Left lung (tissue), 10 donors: ENCODE measurements around the gene KRT36. TPM values are rescaled to one million over a fixed set of nuclear protein-coding genes. Genes with fewer than 3 reads are reported as not detected.

Experiments
- ATAC-seq: fragments of 200-7000 bp; cut with Tn5 transposase; one replicate; pipeline ENCODE4 v1.9.1; 2020; ENCODE audit warnings: moderate library complexity
- DNase-seq, 4 donors: peaks; one replicate each; pipeline ENCODE4 v3.0.0-alpha.2; 2013 to 2020
- H3K27ac ChIP-seq, 2 donors: fragments of 200-600 bp; sonication (generic) in 1 of 2; one replicate each; pipeline versions ENCODE4 v1.5.0 to v1.8.0; 2020 to 2021
- H3K27me3 ChIP-seq, 2 donors: fragments of 200-600 bp; sonication (generic) in 1 of 2; one replicate each; pipeline versions ENCODE4 v1.5.0 to v1.8.0; 2020 to 2021
- H3K36me3 ChIP-seq, 2 donors: fragments of 200-600 bp; sonication (generic) in 1 of 2; one replicate each; pipeline versions ENCODE4 v1.5.0 to v1.8.0; 2020 to 2021
- H3K4me1 ChIP-seq, 2 donors: fragments of 200-600 bp; one replicate each; pipeline ENCODE4 v1.8.0; 2021
- H3K4me3 ChIP-seq, 2 donors: fragments of 200-600 bp; sonication (generic) in 1 of 2; one replicate each; pipeline versions ENCODE4 v1.5.0 to v1.8.0; 2020 to 2021; ENCODE audit warnings: mild to moderate bottlenecking in 1 of 2
- H3K9me3 ChIP-seq, 2 donors: fragments of 200-600 bp; sonication (generic) in 1 of 2; one replicate each; pipeline versions ENCODE4 v1.5.0 to v1.8.0; 2020 to 2021
- intact Hi-C, 2 donors: fragments of 100-400 bp; cut with DNase I; formaldehyde crosslinking; loops; one replicate each; pipeline versions ENCODE4 v1.11.2 to v1.14.2; 2022
- polyA plus RNA-seq, 6 donors: library from polyadenylated mRNA; unstranded; fragments of 120-200 nt; gene quantifications; one replicate each; pipeline ENCODE4 v1.2.1, GENCODE V29; 2013; ENCODE audit not compliant: insufficient read length in 6 of 6
- total RNA-seq, 2 donors: library from RNA; stranded (reverse); fragmentation: NEBNext Ultra II Directional; extraction: Animal tissue kit (Norgen Biotek cat#: 25700); gene quantifications; one replicate each; pipeline ENCODE4 v1.2.1, GENCODE V29; 2021
- TF ChIP-seq, protein P1 (sequence below), 2 donors: fragments of 200-600 bp; sonication (generic) in 1 of 2; IDR thresholded peaks; one replicate each; pipeline versions ENCODE4 v1.5.0 to v1.8.0; 2021; ENCODE audit warnings: antibody characterized with exemption in 2 of 2
- donor health status: DM: no; HTN: yes; CAD: no.
- donor health status: DM: no; HTN: no; CAD: no.

The KRT36 gene
- total and polyA plus RNA-seq, 8 donors = not detected

DNA sequence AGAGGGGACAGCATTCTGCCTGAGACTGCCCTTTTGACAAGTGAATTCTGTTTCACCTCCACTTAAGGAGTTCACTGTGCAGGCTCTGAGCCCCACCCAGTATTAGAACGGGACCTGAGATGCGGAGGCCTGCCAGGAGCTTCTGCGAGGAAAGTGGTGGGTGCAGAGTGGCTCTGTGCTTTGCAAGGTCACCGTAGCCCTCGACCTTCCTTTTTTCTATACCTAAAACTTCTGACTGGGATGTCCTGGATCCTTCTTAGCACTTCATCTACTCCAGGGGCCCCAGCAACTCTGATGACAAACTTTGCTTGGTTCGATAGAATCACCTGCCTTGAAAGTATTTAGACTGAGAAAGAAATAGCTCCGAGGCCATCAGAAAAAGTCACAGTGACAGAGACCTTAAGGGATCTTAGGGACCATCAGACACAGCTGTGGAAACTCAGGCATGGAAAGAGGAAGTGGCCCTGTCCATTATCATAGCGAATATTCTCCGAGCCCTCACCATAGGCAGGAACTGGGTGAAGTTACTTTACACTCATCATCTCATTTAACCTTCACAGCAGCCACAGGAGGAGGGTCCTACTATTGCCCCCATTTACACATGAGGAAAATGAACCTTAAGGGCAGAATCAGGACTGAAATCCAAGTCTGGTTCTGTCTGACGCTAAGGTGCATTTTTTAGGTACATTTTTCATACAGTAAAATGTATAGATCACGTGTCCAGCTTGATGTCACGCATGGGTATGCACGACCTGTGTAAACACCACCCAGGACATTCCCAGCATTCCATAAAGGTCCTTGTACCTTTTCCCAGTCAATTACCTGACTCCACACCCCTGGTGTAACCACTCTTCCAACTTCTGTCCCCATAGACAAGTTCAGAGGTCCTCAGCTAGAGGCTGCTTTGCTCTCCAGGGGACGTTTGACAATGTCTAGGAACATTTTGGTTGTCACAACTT is 16.4 kb upstream of the KRT36 start:
- DNase-seq = peak in 1 of 4 donors; percentile 37

DNA sequence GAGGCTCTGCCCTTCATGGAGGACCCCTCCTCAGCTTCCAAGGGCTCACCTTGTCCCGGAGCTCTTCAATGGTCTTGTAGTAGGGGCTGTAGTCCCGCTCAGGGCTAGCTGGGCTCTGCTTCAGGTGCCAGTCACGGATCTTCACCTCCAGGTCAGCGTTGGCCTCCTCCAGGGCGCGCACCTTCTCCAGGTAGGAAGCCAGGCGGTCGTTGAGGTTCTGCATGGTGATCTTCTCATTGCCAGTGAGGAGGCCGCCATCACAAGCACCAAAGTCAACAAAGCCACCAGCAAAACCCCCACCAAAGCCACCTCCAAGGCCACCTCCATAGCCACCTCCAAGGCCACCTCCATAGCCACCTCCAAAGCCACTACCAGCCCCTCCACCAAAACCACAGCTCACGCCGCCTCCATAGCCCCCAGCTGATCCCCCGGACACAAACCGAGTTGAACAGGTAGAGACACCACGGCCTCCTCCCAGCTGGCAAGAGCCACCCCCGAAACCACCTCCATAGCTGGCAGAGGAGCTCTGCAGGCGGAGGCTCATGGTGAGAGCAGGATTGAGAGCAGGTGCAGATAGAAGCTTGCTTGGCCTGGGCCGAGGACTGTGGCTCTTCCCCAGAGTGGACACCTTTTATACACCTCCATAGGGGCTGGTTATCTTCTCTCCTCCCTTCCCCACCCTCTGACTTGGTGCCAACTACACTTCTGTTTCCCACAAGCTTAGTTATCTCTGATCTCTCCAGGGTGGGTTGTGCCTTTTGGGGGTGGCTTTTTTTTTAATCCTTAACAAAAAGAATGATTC is 15.5 kb upstream of the KRT36 start, which contains the start of gene KRT13:
TSS of gene KRT13 (minus strand) at position 606 of the 802 bp plus-strand sequence. CDS start at position 544, 62 bp downstream.
- H3K27me3 ChIP-seq = peaks cover 0 to 5% of the 10 kb centered on the region in 2 donors
- no peaks in the 10 kb centered on the region for H3K36me3 ChIP-seq
- intact Hi-C loops = no loop called here
- peaks cover 0 to 6% of the 10 kb centered on the region in 2 donors for H3K4me1 ChIP-seq
- H3K9me3 ChIP-seq = no peaks in the 10 kb centered on the region
- peak in 1 of 4 donors; percentile 68 for DNase-seq
- ATAC-seq = peak; percentile 4
- H3K4me3 ChIP-seq = no peak within 1 kb of the TSS
- H3K27ac ChIP-seq = peak within 1 kb of the TSS in 1 of 2 donors; percentile 23
- TF ChIP-seq, protein P1, sequence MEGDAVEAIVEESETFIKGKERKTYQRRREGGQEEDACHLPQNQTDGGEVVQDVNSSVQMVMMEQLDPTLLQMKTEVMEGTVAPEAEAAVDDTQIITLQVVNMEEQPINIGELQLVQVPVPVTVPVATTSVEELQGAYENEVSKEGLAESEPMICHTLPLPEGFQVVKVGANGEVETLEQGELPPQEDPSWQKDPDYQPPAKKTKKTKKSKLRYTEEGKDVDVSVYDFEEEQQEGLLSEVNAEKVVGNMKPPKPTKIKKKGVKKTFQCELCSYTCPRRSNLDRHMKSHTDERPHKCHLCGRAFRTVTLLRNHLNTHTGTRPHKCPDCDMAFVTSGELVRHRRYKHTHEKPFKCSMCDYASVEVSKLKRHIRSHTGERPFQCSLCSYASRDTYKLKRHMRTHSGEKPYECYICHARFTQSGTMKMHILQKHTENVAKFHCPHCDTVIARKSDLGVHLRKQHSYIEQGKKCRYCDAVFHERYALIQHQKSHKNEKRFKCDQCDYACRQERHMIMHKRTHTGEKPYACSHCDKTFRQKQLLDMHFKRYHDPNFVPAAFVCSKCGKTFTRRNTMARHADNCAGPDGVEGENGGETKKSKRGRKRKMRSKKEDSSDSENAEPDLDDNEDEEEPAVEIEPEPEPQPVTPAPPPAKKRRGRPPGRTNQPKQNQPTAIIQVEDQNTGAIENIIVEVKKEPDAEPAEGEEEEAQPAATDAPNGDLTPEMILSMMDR (IDR thresholded peaks at IDR 0.05) = no peak

More for the DNA sequence above, 16.4 kb upstream of the KRT36 start:
- peak; percentile 75 for ATAC-seq
- Histone ChIP-seq H3K36me3 (no peaks in the 10 kb centered on the region), H3K27me3 (peaks cover 0 to 5% of the 10 kb centered on the region in 2 donors), H3K4me1 (no peaks in the 10 kb centered on the region), H3K4me3 (no peak overlapping the region), H3K9me3 (no peaks in the 10 kb centered on the region), H3K27ac (peak overlapping the region in 1 of 2 donors; percentile 23)
- intact Hi-C loops = no loop called here
- TF ChIP-seq, protein P1 (IDR thresholded peaks at IDR 0.05) = no peak

DNA sequence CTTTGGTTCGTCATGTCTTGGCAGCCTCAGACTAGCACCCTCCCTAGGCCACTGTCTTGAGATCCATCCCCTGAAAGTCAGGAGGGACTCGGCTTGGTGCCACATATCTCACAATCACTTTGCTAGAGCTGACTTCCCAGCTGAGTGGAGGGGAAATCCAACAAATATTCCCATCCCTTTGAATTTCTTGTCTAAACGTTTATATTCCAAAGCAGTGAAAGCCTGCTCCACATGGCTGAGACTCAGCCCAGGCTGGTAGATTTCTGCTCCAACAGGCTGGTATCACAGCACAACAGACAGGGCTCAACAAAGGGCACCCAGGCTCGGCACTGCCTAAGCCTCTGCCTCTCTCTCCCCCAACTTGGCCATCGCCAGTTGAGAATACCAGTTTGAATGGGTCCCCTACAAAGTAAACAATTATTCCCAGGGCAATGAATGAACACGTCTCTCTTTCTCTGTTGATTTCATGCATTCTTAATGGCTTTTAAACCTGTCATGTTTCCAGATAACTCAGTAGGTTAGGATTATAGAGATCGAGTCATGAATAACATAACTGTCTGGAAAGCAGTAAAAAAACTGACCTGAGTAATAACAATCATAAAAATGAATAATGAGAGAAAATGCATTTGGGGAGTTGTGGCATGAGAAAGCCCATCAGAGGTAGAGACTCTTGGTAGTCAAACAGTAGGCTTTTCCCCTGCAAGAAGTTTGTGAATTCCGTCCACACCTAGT is 14.7 kb upstream of the KRT36 start:
- intact Hi-C loops = no loop called here
- TF ChIP-seq, protein P1 (IDR thresholded peaks at IDR 0.05) = no peak
- ATAC-seq = no peak

DNA sequence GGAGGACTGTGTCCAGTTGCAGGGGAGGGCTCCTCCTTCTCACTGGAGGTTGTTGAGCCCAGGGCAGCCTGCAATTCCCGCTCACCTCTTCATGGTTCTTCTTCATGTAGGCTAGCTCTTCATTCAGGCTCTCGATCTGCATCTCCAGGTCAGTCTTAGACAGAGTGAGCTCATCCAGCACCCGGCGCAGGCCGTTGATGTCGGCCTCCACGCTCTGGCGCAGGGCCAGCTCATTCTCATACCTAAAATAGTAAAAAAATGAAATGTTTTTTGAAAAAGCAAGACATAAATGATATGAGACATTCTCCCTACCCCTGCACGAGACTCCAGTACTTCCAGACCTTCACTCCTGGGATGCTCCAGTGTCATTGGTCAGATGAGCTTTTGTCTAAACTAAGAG is 13.5 kb upstream of the KRT36 start:
- ATAC-seq (no peak), DNase-seq (peak in 1 of 4 donors; percentile 47)
- Histone ChIP-seq H3K4me3 (no peak overlapping the region), H3K36me3 (no peaks in the 10 kb centered on the region), H3K27me3 (peaks cover 0 to 7% of the 10 kb centered on the region in 2 donors), H3K4me1 (peaks cover 0 to 23% of the 10 kb centered on the region in 2 donors), H3K9me3 (no peaks in the 10 kb centered on the region), H3K27ac (no peak overlapping the region)
- TF ChIP-seq, protein P1 (IDR thresholded peaks at IDR 0.05) = no peak
- intact Hi-C loops = no loop called here

More for the DNA sequence above, 14.7 kb upstream of the KRT36 start:
- Histone ChIP-seq H3K36me3 (no peaks in the 10 kb centered on the region), H3K4me3 (no peak overlapping the region), H3K4me1 (peaks cover 0 to 14% of the 10 kb centered on the region in 2 donors), H3K9me3 (no peaks in the 10 kb centered on the region), H3K27me3 (peaks cover 0 to 7% of the 10 kb centered on the region in 2 donors), H3K27ac (no peak overlapping the region)
- no peak for DNase-seq
